Left cardiac atrium (tissue), 4 donors: ENCODE measurements around the gene GALR3. TPM values are rescaled to one million over a fixed set of nuclear protein-coding genes. Genes with fewer than 3 reads are reported as not detected.

Experiments
- ATAC-seq, 2 donors: fragments of 200-7000 bp; cut with Tn5 transposase; one replicate each; pipeline ENCODE4 v1.9.1; 2020; ENCODE audit warnings: mild to moderate bottlenecking in 2 of 2, moderate library complexity in 2 of 2
- DNase-seq: peaks from one replicate; pipeline ENCODE4 v3.0.0-alpha.2; 2020
- intact Hi-C, 2 donors: fragments of 100-400 bp; cut with DNase I; formaldehyde crosslinking; loops; one replicate each; pipeline versions ENCODE4 v1.14.1 to v1.15.1; 2022 to 2023
- total RNA-seq, 2 donors: library from RNA; stranded (reverse); fragmentation: NEBNext Ultra II Directional; extraction: Animal tissue kit (Norgen Biotek cat#: 25700); gene quantifications; one replicate each; pipeline ENCODE4 v1.2.1, GENCODE V29; 2021
- donor health status: DM: no; HTN: yes; CAD: no.
- donor health status: DM: no; HTN: yes; CAD: no; lungs with severe emphysema.
- donor health status: DM: yes; HTN: yes; CAD: no.
- donor health status: Dilated cardiomyopathy.

Gene GALR3
- total RNA-seq, 2 donors from 2014 or later = not detected

DNA sequence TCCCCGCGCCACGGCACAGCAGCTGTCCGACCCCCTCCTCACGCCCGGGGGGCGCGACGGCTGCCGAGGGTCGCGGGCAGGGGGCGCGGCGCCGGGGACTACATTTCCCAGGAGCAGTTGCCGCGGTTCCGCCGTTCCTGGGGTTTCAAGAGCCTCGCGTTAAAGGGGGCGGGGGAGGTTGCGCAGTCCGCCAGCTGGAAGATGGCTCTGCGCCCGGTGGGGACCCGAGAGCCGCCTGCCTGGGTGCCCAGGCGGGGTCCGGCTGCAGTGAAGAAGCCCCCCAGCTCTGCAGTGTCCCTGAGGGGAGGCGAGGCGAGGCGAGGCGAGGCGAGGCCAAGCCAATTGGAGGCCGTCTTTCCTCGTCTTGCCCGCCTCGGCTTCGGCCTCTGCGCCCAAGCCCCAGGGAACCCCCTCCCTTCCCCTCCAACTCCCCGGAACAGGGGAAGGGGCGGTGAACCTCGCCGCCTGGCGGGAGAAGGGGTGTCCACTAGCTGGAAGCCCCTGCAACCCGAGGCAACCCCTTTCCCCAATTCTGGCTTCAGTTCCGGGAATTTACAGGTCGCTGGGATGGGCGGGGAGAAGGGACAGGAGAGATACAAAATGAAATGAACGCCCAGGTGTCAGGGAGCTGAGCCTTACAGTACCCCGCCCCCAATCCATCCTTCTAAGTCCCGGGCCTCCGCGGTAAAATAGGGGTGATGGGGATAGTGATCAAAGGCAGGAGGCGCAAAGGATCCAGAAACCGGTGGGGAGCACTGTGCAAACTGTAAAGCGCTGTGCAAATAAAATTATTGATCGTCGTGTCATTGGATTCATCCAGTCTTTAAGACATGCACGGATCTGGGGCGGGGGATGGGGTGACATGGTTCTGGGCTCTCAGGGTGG lies 20.6 kb upstream of the GALR3 start:
- ATAC-seq = peak; percentile 16 to 26
- intact Hi-C loops = no loop called here

DNA sequence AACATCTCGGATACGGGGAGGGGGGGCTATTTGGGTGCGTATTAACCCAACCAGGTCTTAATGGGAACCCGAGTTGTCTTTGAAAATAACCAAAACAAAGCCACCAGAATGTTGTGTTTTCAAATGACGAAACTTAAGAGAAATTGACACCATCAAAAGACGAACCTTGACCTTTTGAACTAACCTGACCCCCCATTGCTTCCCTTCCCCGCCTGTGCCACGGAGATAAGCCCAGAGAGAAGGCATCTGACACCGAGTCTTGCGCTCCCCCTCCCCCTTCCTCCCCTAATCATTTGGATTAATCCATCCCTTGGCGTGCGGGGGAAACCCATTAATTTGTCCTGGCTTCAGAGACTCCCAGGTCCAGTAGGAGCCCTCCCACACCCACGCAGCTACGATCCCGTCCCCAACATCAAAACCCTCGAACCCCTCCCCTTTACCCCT lies 20.0 kb upstream of the GALR3 start:
- intact Hi-C loops = no loop called here
- no peak for DNase-seq
- ATAC-seq = no peak

More for the DNA sequence above, 20.6 kb upstream of the GALR3 start:
- DNase-seq = peak; percentile 77

DNA sequence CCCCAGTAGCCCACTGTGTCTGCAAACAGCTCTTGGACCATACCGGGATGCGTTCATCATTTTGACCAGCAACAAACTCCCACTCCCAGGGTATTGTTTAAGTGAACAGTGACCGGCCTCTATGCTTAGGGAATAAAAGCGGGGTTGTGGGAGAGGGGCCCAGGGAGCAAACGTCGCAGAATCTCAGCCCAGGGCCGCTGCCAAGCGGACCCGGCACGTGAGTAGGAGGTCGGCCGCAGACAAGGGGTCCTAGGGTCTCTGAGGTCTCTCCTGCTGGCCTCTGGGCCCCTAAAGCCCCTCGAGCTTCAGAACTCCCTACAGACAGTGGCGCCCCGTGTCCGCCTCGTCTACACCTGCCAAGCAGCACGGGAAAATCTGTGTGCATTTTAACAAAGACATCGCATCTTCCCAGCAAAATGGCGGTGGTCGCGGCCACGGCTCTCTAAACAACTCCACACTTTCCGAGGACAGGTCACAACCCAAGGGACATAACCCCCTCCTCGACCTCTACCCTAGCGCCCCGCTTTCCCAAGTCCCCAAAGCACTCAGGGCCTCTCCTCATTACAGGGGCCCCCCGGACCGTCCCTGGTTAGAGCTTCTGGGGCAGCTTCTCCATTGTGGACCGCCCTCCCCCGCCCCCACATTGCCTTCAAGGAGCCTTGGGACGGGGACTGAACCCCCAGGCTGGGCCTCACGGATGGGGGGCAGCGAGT lies 19.4 kb upstream of the GALR3 start:
- intact Hi-C loops = no loop called here
- ATAC-seq (no peak), DNase-seq (no peak)

DNA sequence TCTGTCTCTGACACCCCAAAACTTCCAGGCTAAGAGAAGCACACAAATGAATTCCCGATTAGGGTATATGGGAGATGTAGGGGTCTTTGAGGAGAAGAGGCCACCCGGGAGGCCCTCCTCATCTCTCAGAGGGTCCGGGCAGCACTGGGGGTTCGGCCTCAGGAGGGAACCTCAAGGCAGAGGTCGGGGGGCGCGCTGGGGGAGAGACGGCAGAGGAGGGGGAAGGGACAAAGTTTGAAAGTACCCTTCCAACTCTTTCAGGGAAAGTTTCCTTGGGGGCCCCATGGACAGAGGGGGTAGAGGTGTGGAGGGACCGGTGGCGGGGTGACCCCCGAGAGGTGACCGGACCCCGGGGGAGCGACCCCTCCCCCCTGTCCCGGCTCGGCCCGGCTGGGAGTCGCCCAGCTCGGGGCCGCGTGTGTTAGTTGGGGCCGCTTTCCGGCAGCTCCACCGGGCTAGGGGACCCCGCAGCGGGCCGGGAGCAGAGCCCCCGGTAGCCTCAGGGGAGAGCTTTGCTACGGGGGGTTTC lies 18.8 kb upstream of the GALR3 start:
- ATAC-seq (no peak), DNase-seq (no peak)
- intact Hi-C loops = no loop called here

DNA sequence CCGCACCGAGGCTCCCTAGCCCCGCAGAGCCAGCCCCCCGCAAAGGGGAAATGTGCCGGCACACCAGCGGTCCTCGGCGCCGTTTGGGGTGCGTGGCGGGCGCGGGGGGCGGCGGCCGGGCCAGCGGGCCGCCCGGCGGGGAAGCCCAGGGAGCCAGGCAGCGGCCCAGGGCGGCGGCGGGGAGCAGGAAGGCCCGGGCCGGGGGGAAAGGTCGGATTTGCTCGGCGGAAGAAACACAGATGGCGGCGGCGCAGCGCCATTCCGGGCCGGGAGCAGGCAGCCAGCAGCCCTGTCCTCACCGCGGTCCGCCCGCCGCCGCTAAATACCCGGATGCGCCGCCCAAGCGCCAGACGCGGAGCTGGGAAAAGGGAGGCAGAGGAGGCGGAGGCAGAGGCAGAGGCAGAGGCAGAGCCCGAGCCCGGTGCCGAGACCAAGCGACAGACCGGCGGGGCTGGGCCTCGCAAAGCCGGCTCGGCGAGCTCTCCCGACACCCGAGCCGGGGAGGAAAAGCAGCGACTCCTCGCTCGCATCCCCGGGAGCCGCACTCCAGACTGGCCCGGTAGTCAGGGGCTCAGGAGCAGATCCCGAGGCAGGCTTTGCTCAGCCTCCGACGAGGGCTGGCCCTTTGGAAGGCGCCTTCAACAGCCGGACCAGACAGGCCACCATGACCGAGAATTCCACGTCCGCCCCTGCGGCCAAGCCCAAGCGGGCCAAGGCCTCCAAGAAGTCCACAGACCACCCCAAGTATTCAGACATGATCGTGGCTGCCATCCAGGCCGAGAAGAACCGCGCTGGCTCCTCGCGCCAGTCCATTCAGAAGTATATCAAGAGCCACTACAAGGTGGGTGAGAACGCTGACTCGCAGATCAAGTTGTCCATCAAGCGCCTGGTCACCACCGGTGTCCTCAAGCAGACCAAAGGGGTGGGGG lies 18.0 kb upstream of the GALR3 start:
- ATAC-seq (peak; percentile 64 to 67), DNase-seq (peak; percentile 90)
- intact Hi-C loops = no loop called here

DNA sequence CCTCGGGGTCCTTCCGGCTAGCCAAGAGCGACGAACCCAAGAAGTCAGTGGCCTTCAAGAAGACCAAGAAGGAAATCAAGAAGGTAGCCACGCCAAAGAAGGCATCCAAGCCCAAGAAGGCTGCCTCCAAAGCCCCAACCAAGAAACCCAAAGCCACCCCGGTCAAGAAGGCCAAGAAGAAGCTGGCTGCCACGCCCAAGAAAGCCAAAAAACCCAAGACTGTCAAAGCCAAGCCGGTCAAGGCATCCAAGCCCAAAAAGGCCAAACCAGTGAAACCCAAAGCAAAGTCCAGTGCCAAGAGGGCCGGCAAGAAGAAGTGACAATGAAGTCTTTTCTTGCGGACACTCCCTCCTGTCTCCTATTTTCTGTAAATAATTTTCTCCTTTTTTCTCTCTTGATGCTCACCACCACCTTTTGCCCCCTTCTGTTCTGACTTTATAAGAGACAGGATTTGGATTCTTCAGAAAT lies 17.3 kb upstream of the GALR3 start:
- intact Hi-C loops = no loop called here
- no peak for DNase-seq
- no peak for ATAC-seq

DNA sequence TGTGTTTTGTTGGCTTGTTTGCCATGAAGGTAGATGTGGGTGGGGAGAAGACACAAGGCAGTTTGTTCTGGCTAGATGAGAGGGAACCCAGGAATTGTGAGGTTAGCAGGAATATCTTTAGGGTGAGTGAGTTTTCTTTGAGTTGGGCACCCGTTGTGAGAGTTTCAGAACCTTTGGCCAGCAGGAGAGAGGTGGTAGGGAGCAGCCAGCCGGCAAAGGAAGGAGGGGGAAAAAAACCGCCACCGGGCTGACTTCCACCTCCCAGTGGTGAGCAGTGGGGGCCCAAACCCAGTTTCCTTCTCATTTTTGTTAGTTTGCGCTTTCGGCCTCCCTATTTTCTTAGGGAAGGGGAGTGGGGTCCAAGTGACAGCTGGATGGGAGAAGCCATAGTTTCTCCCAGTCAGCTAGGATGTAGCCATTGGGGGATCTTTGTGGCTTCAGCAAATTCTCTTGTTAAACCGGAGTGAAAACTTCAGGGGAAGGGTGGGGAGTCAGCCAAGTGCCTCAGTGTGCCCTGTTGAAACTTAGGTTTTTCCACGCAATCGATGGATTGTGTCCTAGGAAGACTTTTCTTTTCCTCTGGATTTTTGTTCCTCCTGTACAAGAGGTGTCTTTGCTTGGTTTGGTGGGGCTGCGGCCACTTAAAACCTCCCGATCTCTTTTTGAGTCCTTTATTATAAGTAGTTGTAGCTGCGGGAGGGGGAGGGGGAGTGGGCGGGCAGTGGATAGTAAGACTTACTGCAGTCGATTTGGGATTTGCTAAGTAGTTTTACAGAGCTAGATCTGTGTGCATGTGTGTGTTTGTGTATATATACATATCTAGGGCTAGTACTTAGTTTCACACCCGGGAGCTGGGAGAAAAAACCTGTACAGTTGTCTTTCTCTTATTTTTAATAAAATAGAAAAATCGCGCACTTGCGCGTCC lies 16.5 kb upstream of the GALR3 start:
- DNase-seq = no peak
- intact Hi-C loops = no loop called here
- no peak for ATAC-seq

DNA sequence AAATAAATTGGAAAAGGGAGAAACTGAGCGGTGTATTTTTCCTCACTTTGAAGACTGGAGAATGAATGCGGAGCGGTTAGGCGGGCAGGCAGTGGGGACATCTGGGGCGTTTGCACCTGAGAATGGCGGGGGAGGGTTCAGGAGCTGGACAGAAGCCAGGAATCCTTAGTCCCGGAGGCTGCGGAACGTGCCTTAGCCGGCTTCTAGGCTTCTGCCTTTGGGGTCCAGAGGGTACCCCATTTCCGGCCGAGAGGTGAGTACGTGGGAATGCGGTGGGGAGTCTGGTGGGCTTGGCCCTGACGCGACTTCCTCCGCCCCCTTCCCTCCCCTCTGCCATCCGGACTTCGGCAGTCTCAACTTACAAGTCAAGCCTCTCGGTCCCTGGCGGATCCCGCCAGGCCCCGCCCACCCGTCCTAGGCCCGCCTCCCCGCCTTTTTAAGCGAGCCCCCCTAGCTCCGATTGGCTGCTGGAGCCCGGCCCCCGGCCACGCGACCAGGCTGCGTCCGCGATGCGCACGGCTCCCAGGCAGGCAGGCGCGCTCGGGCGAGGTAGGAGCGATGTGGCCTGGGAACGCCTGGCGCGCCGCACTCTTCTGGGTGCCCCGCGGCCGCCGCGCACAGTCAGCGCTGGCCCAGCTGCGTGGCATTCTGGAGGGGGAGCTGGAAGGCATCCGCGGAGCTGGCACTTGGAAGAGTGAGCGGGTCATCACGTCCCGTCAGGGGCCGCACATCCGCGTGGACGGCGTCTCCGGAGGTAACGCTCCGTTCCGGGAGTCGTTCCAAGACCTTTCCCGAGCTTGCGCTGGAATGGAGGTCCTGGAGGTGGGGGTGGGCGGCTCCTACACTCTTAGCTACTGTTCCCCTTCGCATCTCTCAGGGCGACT lies 15.5 kb upstream of the GALR3 start, which contains the start of gene GCAT:
GCAT (plus strand) TSS at position 525 of the 884 bp plus-strand sequence; CDS start at position 559, 34 bp downstream.
- intact Hi-C loops = no loop called here
- peak; percentile 96 for DNase-seq
- peak; percentile 91 for ATAC-seq

DNA sequence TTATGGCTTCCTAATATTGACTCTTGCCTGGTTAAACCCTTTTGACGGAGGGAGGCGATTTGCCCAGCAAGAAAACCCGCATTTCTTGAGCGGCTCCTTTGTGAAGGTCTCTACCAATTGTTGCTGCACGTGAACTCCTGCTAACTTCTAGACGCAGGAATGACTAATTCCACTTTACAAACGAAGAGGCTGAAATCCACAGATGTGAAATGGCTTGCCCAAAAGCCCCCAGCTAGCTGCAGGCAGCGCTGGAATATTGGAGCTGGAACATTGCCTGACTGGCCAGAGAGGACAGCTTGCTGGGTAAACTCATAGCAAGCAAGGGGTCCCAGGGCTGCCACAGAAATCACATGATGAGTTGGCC lies 14.9 kb upstream of the GALR3 start:
- intact Hi-C loops = no loop called here
- no peak for ATAC-seq
- no peak for DNase-seq

DNA sequence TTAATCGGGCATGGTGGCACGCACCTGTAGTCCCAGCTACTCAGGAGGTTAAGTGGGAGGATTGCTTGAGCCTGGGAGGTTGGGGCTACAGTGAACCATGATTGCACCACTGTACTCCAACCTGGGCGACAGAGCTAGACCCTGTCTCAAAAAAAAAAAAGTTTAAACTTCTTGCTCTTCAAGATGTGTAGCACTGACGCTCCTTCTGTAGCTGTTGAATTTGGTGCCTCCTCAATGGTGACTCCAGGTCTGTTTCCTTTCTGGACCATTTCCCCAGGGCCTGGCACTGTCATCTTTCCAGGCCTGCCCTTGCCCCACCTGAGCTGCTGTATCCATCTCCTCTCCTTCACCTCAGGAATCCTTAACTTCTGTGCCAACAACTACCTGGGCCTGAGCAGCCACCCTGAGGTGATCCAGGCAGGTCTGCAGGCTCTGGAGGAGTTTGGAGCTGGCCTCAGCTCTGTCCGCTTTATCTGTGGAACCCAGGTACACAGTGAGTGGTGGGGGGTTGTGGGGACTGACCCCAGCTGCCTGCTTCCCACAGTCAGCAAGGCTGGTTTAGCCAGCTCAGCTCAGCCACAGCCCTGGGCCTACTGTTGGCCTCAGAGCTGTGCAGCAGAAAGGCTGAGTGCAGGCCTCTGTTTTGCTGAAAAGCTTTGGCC lies 13.4 kb upstream of the GALR3 start:
- intact Hi-C loops = no loop called here
- no peak for DNase-seq
- no peak for ATAC-seq

DNA sequence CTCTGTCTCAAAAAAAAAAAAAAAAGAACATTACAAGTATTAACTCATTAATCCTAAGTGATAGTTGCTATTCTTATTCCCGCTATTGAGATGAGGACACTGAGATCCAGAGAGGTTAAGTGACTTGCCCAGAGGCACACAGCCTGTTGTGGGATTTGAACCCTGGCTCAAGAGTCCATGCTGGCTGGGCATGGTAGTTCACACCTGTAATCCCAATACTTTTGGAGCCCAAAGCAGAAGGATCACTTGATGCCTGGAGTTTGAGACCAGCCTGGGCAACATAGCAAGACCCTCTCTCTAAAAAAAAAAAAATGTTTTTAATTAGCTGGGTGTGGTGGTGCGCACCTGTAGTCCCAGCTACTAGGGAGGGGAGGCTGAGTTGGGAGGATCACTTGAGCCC lies 11.3 kb upstream of the GALR3 start:
- intact Hi-C loops = no loop called here
- ATAC-seq (no peak), DNase-seq (no peak)

DNA sequence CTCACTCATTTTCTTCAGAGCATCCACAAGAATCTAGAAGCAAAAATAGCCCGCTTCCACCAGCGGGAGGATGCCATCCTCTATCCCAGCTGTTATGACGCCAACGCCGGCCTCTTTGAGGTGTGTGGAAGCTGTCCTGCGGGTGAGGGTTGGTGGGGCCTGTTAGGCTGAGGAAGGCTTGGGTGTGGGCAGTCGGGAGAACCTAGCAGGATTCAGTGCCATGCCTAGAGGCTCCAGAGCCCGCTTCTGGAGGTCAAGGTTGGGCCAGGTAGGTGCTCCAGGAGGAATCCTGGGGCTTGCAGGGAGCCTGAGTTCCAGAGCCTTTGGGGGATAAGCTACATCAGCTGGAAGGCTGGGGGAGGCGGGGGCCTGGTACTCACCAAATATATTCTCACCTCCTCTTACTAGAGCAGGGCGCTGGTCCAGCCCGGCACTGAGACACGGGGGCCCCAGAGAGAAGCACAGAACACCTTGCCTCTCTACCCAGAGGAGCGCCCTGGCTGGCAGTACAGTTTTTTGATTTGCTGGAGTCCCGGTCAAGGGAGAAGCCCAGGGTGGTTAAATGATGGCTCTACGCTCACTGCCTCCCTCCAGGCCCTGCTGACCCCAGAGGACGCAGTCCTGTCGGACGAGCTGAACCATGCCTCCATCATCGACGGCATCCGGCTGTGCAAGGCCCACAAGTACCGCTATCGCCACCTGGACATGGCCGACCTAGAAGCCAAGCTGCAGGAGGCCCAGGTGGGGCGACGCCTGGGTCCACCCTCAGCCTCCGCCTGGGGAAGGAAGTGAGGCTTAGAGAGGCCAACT lies 10.1 kb upstream of the GALR3 start:
- ATAC-seq (no peak), DNase-seq (no peak)
- intact Hi-C loops = no loop called here

DNA sequence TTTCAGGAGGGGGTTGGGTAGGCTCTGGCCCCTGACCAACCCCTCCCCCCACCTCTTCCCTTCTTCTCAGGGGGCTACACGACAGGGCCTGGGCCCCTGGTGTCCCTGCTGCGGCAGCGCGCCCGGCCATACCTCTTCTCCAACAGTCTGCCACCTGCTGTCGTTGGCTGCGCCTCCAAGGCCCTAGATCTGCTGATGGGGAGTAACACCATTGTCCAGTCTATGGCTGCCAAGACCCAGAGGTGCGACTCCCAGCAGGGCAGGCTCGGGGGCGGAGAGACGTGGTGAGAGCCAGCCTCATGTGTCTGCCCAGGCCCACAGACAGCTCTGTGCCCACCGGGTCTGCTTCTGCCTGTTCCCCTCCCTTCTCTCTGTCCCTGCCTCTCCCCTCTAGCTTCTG lies 7.6 kb upstream of the GALR3 start:
- intact Hi-C loops = loop anchor here in 1 of 2 donors (5.0 kb wide), 1 partner anchor 147 kb away; no protein-coding TSS in a partner anchor
- DNase-seq (no peak), ATAC-seq (no peak)

DNA sequence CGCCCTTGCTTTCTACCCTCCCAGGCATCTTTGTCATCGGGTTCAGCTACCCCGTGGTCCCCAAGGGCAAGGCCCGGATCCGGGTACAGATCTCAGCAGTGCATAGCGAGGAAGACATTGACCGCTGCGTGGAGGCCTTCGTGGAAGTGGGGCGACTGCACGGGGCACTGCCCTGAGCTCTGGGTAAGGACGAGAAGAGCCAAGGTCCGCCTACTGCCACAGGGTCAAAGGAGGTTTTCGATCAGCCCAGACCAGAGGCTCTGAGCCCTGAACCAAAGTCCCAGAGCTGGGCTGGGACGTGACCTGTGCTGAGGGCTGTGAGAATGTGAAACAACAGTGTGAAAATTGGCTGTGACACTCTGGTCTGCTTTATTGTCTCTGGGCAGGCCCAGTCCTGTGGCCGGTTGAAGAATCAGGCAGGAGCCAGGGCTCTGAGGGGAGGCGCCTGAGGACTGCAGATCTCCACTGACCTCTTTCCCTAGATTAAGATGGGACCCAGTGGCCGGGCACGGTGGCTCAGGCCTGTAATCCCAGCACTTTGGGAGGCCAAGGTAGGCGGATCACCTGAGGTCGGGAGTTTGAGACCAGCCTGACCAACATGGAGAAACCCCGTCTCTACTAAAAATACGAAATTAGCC lies 6.5 kb upstream of the GALR3 start:
- intact Hi-C loops = loop anchor here (1.0 to 5.0 kb wide), 3 partner anchors 46 to 146 kb away; no protein-coding TSS in a partner anchor
- ATAC-seq (no peak), DNase-seq (no peak)
